HFF-Myc (cell line): ENCODE results near the gene LRSAM1.

ENCODE experiments used
- DNase-seq: peaks from one replicate; pipeline ENCODE4 v3.0.0-alpha.2; 2011; ENCODE audit warnings: low read depth; ENCODE audit errors: extremely low read depth
- H3K4me3 ChIP-seq: replicated peaks from 2 replicates; pipeline ENCODE4 v1.5.1; 2011; ENCODE audit warnings: low read depth, mild to moderate bottlenecking, control low read depth, low read length
- CTCF ChIP-seq: IDR thresholded peaks from 2 replicates; pipeline ENCODE4 v1.5.1; 2012; ENCODE audit warnings: mild to moderate bottlenecking, low read depth, low read length, control low read depth; ENCODE audit errors: missing control alignments

LRSAM1 gene

DNA sequence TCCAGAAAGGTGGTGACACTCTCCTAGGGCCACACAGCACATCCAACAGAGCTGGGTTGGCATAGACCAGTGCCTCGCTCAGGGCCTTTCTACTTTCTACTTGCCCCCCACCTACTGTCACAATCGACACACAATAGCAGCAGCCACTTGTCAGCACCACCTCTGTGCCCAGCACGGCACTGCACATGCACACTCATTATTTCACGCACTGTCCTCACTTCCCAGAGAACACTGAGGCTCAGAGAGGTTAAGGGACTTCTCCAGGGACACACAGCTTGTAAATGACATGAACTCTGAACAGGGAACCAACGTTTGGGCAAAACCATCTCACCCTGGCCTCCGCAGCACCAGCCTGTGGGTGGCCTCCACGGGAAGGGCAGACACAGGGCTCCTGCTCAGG, 89.9 kb downstream of the LRSAM1 start:
- TF ChIP-seq CTCF = no peak
- no peak overlapping the region for H3K4me3 ChIP-seq
- DNase-seq = no peak

- DNase-seq = no peak
- no peak overlapping the region for H3K4me3 ChIP-seq
- TF ChIP-seq CTCF = no peak
These were observed 90.6 kb downstream of the LRSAM1 start for GRCh38 chr9:127541865-127542264.

- TF ChIP-seq CTCF = no peak
- DNase-seq = no peak
- H3K4me3 ChIP-seq = no peak overlapping the region
These were observed 91.9 kb downstream of the LRSAM1 start for GRCh38 chr9:127543221-127543620.

- H3K4me3 ChIP-seq = no peak overlapping the region
- TF ChIP-seq CTCF = no peak
- DNase-seq = no peak
These were observed 92.7 kb downstream of the LRSAM1 start for GRCh38 chr9:127543973-127544533.

- no peak for DNase-seq
- no peak for TF ChIP-seq CTCF
- H3K4me3 ChIP-seq = no peak overlapping the region
These were observed 94.2 kb downstream of the LRSAM1 start for GRCh38 chr9:127545196-127546124.

DNA sequence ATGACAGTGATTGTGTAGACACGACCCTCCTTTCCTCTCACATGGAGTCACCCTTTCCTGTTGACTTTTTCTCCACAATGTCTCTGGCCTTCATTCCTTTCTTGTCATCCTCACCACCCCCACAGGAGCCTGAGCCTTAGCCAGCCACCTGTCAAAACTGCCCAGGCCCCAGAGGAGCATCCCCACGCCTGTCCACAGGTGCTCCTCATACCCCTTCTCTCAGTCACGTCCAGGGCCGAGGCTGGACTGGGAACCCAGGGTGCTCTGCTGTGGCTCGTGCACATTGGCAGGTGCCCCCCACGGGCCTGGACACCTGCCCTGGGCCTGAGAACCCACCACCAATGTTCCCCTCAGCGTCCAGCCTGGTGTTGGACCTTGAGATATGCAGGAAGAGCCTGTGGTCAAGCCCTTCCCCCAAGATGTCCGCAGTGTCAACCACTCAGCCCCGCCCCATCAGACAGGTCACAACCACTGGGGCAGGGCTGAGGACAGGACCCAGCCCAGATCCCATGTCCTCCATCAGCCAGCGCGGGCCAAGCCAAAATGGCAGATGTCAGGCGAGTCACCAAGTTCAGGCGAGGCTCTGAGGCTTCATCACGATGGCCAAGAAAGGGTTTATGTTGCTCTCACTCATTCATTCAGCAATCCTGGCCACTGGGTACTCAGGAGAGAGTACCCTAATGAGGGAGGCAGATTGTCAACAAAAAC, 95.0 kb downstream of the LRSAM1 start:
- no peak overlapping the region for H3K4me3 ChIP-seq
- no peak for TF ChIP-seq CTCF
- DNase-seq = no peak
